Ecto neural progenitor cell (in vitro differentiated cells): Measurements from ENCODE around the gene MYL3.

Experiments used
- DNase-seq: peaks from one replicate; pipeline ENCODE4 v3.0.0-alpha.2; 2018; ENCODE audit warnings: low spot score

Gene MYL3

DNA sequence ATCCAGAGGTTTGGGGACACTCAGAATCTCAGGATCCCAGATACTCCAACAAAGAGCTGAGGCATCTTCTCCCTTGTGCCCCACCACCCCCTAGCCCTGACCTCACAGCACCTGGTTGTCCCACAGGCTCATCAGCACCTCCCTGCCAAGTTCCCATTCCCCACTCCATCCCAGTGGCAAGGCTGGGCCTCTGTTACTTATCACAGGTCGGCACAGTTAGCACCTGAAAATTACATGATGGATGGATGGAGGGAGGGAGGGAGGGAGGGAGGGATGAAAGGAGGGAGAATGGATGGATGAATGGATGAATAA lies 12.8 kb downstream of the MYL3 start:
- no peak for DNase-seq

DNA sequence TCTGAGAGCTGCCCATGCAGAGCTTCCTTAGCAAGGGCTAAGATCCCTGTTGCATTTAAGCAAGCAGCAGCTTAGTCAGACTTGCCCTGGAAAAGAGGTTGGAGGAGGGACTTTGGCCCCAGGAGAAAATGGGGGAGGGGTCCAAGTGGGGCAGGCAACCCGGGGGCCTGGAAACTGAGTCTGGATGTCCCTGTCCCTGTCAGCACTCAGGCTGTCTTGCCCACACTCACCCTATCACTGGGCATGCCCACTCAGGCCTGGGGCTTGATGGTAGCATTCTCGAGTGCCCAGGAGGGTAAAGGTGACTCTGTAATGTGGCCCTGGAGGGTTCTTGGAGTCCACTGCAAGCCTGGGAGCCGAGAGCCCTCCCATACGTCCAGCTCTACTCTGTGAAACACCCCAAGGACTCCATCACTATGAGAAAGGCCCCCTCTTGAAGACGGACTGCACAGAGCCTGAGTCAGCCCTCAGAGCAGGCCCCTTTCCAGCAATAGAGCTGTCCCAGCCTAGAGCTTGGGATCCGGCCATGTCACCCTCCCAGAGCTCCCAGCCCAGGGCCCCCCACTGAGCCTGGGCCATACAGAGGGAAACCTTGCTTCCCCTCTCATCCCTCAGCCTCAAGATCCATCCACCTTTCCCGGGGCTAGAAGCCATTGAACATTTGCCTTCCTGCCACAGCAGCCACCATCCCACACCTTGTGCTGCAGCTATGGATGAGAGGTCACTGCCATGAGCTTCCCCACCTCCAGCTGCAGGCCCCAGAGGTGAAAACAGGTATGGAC lies 13.4 kb downstream of the MYL3 start:
- DNase-seq: peak; percentile 46

DNA sequence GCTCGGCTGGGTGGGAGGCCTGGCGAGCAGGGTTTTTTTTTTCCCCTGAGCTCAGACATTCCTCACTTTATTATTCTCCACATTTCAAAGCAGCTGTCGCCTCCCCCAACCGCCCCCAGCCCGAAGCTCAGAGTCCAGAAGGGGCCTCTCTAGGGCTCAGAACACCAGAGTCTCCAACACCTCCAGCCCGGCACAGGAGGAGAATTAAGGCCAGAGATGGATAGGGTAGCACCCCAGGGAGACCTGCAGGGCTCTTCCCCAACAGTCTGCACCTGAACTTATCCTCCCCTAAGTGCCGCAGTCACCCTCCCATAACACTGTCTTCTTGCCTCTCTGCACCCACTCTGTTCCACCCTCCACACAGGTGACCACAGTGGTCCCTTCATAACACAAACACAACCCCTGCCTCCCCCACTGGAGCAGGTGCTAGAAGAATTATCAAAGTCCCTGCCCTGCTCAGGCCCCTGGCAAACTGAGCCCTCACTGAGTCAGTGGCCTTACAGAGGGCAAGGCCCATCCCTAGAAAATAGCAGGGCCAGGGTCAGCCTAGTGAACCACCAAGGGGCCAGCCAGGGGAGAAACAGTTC lies 14.1 kb downstream of the MYL3 start:
- DNase-seq: peak; percentile 42

DNA sequence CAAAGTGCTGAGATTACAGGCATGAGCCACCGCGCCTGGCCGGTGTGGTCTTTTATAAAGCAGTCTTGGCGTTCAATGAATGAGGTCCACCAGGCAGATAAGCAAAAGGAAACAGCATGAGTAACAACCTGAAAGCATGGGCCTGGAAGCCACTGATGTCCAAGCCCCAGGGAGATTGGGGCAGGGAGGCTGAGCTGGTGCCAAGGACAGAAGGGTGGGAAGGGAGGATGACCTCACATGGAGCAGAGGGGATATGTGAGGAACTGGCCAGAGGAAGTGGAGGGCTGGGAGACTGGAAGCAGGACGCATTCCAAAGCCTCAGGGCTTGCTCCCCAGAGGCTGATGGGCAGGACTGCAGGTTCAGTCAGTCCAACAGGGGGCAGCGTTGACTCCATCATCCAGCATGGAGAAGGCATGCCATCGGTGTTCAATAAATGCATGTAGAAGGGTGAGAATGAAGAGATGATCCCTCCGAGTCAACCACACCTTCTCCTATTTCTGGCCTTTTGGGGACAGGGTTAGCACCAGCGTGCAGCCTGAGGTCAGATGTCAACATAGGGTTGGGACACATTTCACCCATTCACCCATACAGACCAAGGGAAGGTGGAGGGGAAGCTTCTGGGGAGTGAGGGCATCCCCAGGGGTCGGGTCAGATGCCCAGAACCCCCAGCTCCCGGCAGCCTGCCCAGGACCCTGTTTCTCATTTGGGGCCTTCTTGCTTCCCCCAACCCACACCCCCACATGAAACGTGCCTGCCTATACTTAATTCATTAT lies 14.8 kb downstream of the MYL3 start:
- peak; percentile 72 for DNase-seq

DNA sequence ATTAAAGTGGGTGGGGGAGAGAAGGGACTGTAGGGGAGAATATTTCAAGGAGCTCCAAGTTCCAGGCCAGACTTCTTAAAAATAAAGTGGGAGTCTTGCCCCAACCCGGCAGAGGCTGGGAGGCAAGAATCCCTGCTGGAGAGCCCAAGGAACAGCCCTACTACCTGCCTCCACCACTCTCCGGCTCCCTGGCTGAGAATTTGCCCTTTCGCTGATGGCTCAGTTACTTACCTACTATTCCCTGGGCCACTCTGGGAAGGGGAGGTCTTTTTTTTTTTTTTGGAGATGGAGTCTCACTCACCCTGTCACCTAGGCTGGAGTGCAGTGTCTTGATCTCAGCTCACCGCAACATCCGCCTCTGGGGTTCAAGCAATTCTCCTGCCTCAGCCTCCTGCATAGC lies 15.5 kb downstream of the MYL3 start:
- DNase-seq: no peak

DNA sequence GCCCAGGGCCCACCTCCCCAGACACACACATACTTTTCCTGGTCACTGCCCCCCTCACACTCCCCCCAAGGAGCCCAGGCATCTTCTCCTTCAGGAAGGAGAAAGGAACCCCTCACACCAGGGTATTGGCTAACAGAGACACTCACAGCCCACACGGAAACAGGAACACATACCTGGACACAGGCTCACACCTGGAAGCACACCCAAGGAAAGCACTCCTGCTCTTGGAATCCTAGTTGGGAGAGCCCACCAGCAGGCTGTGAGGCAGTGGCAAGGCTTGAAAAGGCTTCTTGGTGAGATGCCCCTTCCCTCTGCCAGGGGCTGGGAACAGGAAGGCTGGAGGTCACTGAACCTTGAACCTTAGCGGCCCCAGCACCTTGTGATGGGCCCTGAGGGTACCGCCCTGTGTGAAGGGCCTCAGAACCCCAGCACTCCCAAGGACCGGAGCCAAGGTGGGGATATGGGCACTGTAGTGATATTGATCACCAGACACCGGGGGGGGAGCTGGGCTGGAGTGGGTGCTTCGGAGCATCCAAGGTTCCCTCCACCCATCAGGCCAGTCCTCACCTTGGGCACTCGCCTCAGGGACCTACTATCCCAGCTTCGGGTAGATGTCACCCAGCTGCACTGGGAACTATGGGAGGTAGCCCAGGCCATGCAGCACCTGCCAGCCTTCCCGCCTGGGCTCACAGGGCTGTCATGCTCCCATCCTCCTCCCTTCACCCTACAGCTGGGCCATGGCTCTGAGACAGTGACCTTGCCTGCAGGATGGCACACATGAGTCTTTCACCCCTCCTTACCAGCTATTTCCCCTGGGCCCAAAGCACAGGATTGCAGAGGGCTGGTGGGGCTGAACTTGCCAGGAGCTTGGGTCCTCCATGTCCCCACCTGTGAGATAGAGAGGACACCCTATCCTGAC lies 16.4 kb downstream of the MYL3 start:
- peak; percentile 42 for DNase-seq

DNA sequence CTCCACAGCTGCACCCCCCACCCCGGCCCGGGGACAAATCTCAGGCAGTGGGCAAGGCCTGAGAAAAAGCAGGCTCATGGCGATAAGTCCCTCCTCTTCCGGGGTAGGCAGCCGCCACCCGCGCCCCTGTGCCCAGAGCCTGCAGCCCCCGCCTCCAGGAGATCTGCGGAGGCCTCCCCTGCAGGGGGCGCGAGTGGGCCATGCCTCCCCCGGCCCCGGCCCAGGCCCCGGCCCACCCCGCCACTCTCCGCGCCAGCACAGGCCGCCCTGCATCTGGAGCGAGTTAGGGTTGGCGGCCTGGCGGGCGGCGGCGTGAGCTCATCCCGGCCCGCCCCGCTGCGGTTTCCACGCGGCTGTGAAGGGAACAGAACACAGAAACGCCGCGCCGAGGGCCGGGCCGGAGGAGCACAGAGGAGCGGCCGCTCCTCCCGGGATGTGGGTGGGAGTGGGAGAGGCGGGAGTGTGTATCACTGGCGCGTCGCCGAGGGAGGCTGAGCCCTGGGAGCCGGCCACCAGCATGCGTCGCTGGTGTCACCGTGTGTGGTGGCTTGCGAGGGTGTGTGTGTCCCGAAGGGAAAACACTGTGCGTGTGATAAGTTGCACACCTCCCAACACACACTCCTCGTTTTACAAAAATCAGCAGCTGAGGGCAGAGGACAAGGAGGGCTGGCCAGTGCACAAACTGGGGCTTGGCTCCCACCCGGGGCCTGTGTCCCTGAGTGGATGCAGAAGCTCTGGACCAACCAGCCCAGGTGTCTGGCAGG lies 17.2 kb downstream of the MYL3 start:
- DNase-seq: peak; percentile 88

DNA sequence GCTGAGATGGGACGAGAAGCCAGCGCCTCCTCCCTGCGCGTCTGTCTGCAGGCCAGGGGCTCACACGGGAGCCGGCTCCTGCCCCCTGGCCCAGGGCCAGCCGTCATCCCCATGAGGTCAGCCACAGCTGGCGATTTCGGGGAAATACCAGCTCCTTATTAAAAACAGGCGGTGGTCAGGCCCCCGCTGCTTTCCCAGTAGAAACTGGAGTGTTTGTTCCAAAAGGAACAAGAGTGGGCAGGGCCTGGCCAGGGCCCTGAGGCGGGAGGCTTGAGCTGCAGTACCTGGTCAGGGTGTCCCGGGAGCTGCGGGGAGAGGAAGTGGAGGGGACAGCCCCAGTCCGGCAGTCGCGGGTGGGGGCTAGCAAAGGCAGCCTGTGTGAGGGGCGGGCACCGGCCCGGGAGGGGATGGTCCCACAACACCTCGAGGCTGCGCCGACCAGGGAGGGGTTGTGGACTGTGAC lies 17.8 kb downstream of the MYL3 start:
- DNase-seq: no peak

DNA sequence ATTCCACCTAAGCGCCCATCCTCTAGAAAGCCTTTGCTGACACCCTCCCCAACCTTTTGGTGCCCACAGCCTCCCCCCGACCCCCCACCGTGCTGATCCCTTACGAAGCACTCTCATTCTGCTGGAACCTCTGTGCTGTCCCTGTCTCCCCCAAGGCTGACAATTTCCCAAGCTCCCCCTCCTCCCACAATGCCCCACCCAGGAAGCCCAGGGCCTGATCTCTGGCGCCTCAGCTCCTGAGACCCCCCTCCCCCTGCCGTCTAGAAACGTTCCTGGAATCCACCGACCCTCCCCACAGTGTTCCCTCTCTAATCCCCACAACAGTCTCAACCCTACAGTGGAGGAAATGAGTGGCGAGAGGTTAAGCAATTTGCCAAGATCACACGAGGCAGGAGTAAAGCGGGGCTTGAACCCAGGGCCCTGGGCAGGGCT lies 18.3 kb downstream of the MYL3 start:
- peak; percentile 56 for DNase-seq

DNA sequence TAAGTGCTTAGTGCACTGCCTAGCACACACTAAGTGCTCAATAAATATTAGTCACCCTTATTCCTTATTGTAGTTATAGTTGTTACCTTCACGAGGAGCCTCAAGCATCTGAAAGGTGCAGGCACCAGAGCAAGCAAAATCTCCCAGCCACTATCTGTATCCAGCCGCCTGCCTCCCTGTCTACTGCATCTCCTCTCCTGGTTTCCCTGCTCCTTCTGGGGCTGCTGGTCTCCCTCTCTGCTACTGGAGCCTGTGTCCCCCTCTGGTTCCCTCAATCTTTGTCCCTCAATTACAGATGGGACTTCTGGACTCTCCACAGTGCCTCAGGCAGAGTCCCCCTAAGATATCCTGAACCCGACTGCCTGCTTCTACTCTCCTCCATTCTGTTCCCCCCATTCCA lies 18.8 kb downstream of the MYL3 start:
- no peak for DNase-seq

DNA sequence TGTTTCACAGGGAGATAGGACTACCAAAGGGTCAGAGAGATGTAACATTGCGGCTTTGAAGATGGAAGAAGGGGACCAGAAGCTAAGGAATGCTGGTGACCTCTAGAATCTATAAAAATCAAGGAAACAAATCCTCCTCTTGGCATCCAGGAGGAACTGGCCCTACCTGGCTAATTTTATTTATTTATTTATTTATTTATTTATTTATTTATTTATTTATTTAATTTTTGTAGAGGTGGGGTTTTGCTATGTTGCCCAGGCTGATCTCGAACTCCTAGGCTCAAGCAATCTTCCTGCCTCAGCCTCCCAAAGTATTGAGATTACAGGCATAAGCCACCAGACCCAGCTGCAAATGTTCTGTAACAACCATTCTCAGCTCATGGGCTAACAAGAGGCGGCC lies 19.7 kb downstream of the MYL3 start:
- peak; percentile 11 for DNase-seq

DNA sequence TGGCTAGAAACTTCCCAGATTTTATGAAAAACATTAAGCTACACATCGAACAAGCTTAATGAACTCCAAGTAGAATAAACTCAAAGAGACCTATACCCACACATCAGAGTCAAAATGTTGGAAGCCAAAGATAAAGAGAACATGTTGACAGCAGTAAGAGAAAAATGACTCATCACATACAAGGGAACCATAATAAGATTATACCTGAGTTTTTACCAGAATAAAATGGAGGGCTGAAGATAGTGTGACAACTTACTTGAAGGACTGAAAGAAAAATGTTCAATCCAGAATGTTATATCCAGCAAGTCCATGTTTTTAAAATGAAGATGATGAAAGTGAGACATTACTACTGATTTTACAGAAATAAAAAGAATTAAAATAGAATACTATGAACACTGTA lies 22.8 kb downstream of the MYL3 start:
- DNase-seq: no peak

DNA sequence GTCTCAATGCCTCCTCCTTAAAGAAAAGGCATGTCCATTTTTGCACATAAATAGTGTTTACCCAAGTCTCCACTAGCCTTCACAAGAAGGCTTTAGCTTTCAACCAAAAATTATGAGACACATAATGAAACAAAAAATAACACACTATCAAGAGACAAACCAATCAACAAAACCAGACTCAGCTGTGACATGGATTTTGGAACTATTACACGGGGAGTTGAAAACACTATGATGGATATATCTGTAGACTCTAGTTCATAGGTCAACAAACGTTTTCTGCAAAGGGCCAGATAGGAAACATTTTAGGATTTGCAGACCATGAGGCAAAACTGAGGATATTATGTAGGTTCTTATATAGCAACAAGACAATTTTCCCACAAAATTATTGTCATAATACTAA lies 24.9 kb downstream of the MYL3 start:
- no peak for DNase-seq

DNA sequence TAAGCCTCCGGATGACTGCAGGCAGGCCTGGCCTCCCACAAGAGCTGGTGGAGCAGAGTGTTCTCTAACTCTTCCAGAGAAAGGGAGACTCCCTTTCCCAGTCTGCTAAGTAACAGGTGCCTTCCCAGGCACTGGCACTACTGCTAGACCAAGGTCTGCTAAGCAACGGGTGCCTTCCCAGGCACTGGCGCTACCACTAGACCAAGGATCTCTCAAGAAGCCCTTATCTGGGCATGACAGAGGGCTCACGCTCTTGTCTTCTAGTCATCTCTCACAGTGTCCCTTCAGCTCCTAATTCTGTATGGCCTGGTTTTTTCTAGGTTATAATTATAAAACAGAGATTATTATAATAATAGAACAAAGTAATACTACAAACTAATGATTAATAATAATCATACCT lies 27.8 kb downstream of the MYL3 start:
- DNase-seq: no peak

DNA sequence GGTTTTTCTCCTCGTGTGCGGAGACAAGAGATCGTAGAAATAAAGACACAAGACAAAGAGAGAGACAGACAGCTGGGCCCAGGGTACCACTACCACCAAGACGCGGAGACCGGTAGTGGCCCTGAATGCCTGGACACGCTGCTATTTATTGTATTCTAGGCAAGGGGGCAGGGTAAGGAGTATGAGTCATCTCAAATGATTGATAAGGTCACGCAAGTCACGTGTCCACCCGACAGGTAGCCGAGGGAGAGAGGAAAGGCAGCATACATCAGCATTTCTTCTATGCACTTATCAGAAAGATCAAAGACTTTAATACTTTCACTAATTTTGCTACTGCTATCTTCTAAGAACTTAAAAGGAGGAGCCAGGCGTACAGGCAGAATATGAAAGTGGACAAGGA lies 28.2 kb downstream of the MYL3 start:
- DNase-seq: no peak

DNA sequence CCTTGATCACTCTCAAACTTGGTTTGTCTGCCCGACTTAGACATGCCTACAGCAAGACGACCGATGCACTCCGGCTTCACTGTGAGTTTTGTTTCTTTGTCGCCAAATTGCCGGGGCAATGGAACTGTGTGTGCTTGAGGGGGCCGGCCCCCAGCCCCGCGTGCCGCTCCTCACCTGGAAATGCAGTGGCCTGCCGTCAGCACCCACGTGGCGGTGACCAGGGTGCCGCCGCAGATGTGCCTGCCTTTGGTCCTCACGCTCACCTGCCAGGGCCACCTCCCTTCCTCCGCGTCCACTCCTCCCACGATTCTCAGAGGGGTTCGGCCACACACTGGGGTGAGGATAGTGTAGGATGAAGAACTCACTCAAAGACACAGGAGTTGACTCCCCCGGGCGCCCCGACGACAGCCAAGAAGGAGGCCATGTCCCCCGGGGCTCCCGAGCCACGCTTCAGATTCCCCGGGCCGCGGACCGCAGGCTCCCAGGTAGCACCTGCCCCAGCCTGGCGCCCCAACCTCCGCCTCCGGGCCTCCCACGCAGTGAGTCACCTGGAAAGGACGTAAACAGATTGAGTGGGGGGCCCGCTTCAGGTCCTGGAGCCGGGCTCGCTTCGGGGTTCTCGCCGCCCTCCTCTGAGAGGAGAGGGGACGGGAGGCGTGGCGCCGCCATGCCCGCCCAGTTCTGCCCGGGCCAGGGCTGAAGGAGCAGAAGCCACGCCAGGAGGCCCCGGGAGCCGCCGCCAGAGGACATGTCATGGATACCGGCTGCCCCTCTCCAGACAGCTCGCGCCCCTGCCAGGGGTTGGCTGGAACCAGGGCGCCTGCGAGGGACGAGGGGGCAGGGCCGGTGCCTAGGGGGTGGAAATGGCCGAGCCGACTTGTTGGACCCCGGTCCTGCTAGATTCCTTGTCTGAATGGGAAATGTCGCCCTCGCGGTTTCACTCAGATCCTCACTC lies 29.6 kb downstream of the MYL3 start:
- no peak for DNase-seq

DNA sequence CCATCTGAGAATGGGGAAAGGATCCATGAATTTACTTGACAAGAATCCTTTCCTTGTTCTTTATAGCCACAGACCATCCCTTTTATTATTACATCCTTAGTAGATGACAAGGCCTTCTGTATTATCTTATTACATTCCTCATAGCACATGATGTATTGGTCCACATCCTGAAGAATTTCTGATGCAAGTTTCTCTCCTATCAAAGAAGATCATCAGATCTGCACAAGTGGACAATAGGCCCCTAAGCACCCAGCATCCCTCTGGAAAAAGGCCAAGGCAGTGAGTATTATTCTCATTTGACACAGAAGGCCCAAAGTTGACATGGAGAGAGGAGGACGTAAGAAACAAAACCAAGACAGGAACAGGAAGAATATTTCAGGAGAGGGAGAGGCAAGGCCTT lies 31.4 kb downstream of the MYL3 start:
- no peak for DNase-seq

DNA sequence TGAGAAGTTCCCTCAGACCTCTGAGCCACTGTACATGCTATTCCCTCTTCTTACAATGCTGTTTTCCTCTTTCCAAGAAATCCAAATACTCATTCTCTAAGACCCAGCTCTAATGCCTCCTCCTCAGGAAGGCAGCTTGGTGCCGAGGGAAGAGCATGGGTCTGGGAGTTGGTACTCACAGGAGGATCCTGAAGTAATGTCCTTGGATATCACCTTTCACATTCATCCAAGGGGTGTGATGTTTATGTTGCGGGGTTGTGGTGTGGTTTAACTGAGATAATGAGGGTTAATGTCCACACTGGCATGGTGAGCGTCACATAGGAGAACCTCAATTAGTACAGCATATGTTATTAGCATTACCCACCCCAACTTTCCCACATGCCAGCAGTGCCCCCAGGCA lies 31.9 kb downstream of the MYL3 start:
- no peak for DNase-seq

DNA sequence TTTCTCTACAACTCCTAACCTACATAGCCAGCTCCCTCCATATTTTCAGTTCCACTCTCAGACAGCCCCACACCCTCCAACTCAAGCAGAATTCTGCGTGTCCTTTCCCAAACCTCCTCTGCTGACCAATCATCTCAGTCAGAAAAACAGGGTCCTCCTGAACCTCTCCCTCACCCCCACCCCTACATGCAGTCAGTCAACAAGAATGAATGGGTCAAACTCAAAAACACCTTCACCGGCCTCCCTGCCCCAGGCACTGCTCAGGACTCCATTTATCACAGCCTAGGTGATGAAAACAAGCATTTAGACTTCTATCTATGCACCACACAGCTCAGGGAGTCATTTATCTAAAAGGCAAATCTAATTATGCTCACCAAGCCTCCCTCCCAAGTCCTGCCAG lies 32.4 kb downstream of the MYL3 start:
- DNase-seq: no peak

DNA sequence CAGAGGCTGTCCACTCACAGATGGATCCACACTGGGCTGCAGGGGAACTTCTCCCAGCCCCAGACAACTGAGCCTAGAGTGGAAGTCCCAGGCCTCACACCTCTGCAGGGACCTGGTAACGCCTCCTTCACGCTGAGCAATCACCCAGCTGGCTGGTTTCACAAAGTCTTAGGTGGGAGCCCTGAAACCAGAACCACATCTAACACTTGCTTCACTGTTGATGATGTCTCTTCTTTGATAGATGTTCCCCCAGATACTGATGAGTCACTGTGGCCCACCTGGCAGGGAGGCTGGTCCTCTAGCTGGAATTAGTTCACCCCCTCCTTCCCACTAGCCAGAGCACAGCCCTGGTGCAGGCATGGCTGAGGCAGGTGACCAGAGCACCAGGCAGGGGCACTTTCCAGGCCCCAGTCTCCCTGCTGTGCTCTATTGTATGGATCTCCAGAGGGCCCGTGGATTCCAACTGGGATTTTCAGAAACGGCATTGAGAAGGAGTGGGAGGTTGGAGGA lies 33.5 kb downstream of the MYL3 start:
- DNase-seq: no peak
